ENCODE results near the gene HECTD2. TPM values are rescaled to one million over a fixed set of nuclear protein-coding genes. Genes with fewer than 3 reads are reported as not detected.

Gene HECTD2
- total RNA-seq, 1 donor from 2014 or later = 6.0 TPM

Other genes with a start within 250 kb of the HECTD2 start
- 28.5 and 30.2 TPM in 2 replicates for gene PCGF5, start 189.7 kb upstream of the HECTD2 start, total RNA-seq
- 0.20 and 0.44 TPM in 2 replicates for gene PPP1R3C, start 222.7 kb downstream of the HECTD2 start, total RNA-seq

Data from lung microvascular endothelial cell (primary cell).